ELF-1 (cell line): ENCODE results near the gene TMEM225B.
"Not testable (repeated sequence)": the region's sequence is repeated elsewhere in the genome, so short reads cannot be mapped to it uniquely, and the experiment has no call there.

ENCODE experiments used
- DNase-seq: peaks from one replicate; pipeline ENCODE4 v3.0.0-alpha.2; 2016; ENCODE audit warnings: low read depth, low spot score

The TMEM225B gene

DNA sequence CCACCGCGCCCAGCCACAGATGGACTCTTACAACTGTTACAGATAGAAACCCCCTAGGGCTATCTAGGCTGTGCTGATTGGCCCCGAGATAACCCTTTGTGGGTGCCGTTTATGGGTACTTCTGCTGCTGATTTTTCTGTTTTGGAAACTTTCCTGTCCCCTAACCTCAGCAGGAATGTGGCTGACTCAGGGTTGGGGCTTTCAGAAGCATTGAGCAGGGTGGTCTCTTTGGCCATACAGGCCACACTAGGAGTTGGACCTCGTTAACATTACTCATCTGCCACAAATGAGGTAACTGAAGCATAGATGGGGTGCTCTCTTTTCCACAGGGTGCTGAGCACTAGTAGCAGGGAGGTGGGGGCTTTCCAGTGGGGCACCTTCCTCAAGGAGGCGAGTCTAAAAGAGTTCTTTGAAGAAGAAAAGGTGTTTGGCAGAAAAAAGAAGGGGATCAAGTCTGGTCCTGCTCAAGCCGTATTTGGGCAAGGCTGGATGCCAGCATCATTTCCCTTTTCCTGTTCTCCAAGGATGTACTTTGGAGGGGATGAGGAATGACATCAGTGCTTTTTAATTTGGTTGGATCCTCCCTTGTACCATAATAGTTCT lies 25.1 kb downstream of the TMEM225B start:
- no peak for DNase-seq

DNA sequence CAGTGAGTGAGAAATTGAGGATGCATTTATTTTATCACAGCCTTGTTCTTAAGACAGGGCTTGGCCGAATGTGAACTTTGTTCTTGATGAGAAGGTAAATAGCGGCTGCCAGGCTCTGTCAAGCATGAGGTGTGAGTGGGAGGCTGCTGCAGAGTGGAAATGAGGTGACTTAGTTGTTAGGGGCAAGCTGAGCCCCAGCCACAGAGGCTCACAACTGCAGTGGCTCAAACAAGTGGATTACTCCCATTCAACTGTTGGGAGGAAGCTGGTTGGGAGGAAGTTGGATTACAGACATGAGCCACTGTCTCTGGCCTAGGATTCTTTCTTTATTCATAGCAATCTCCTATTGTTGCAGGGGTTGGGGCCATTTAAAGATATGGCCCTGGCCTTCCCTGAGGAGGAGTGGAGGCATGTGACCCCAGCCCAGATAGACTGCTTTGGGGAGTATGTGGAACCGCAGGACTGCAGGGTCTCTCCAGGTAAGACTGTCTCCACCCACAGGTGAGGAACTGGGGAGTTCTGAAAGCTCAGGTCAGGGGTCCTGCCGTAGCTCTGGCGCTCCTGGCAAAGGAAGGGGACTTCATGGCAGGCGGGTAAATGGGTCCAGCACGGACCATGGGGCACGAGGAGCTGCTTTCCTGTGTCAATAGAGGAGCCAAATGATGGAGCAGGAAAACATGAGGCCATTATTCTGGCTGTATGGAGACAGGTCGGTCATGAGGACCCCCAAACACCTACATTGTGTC lies 25.8 kb downstream of the TMEM225B start:
- no peak for DNase-seq

DNA sequence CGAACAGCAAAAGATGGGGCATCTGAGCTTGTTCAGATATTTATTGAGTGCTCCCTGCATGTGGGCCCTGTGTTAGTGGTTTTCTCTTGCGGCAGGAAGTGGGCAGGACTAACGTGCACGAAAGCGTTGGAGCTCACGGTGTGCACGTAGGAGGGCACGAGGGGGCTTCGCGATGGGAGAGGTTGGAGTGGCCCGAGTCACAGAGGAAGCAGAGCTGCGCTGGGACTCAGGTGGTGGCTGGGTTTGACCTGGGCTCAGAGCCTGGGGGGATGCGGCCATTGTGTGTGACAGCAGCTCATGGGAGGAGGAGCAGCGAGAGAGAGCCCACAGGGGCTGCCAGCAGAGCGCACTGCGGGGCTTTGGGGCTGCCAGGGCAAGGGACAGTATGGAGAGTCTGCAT lies 26.4 kb downstream of the TMEM225B start:
- no peak for DNase-seq

DNA sequence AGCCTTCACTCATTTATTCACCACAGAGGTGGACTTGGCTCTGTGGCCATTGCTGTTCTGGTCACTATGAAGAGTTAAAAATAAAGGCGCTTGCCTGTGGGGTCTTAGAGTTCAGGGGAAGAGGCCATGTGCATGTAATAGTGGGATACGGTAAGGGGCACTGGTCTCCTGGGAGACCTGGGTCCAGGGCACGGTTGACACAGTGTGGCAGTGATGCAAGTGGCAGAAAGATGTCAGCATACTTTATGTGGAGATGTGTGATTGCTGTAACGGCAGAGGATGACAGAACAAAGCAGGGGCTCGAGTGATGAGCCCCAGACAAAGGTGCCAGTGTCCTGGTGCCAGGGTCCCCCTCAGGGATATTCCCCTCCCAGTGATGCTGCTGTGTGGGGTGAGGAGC lies 27.3 kb downstream of the TMEM225B start:
- no peak for DNase-seq

DNA sequence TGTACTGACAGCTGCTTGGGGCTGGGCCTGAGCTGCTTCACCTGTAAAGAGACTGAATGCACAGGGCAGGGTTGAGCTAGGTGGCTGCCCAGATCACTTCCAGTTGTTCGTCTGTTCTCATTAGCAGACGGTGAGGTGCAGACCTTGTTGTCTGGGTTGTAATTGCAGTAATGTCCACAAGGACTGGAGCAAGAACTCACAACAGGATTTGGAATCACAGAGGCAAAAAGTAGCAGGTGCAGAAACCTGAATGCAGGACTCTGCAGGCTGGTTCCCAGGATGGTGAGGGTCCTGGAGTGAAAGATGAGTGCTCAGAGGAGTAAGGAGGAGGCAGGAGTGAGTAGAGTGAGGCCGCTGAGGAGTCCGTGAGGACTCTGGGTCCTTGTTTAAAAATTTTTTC lies 27.9 kb downstream of the TMEM225B start:
- DNase-seq, result no peak

DNA sequence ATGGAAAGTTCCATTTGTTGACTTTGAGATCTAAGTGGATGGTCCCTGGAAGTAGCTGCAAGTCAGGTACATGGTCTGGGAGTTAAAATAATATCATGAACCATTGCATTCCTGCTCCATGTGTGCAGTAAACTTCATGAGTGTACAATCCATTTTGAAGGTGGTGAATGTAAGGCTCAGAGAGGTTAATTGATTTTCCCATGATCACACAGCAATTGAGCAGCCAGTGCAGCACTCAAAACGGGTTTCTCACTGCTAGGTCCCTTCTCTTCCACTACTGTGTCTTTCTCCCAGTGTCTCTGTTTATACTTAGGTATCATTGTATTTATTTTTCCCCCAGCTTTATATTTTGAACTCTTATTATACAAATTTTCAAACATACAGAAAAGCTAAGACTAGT lies 28.6 kb downstream of the TMEM225B start:
- DNase-seq, result no peak

DNA sequence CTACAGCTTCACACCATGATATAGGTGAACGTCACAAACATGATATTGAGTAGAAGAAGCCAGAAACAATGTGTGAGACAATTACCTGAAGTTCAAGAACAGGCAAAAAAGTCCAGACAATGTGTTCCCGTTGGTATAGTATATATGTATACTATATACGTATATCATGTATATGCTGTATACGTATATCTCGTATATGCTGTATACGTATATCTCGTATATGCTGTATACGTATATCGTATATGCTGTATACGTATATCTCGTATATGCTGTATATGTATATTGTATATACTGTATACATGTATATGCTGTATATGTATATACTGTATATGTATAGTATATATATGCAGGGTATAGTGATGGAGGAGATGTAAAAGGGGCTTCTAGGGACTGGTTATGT lies 29.4 kb downstream of the TMEM225B start:
- DNase-seq, result no peak

DNA sequence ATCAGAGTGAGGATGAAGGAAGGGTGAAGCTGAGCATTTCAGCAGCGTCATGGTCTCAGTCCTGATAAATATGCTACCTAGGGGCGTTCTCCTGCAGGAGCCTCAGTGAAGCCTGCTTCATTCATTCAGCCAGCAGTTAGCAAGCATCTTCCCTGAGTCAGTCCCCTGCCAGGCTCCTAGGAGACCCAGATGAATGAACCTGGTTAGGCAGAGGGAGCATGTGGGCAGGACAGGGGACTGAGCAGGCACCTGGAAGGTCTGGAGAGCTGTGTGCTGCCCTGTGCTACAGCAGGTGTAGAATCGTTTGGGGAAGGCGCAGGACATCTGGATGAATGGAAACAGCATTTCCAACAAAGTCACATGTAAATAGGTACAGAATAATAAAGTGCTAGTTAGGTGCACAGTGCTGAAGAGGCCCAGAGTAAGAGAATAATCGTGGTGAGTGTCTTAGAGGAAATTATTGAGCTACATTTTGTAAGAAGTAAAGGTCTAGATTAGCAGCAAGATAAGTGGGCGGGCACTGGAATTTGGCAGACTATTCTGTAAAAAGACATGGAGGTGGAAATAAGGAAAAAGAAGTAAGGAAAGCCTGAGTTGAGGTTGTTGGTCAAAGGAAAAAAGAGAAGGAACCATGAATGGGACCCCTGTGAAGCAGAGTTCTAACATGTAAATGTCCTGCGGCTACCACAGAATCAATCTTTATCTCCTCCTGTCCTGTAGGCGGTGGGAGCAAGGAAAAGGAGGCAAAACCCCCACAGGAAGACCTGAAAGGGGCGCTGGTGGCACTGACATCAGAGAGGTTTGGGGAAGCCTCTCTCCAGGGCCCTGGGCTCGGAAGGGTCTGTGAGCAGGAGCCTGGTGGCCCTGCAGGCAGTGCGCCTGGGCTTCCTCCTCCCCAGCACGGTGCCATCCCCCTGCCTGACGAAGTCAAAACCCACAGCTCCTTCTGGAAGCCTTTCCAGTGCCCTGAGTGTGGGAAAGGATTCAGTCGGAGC lies 30.7 kb downstream of the TMEM225B start:
- peak; percentile 32 for DNase-seq

DNA sequence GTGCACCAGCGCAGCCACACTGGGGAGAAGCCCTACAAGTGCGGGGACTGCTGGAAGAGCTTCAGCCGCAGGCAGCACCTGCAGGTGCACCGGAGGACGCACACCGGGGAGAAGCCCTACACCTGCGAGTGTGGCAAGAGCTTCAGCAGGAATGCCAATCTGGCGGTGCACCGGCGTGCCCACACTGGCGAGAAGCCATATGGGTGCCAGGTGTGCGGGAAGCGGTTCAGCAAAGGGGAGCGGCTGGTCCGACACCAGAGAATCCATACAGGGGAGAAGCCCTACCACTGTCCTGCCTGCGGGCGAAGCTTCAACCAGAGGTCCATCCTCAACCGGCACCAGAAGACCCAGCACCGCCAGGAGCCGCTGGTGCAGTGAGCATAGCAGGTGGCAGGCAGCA lies 31.6 kb downstream of the TMEM225B start:
- DNase-seq, result no peak

DNA sequence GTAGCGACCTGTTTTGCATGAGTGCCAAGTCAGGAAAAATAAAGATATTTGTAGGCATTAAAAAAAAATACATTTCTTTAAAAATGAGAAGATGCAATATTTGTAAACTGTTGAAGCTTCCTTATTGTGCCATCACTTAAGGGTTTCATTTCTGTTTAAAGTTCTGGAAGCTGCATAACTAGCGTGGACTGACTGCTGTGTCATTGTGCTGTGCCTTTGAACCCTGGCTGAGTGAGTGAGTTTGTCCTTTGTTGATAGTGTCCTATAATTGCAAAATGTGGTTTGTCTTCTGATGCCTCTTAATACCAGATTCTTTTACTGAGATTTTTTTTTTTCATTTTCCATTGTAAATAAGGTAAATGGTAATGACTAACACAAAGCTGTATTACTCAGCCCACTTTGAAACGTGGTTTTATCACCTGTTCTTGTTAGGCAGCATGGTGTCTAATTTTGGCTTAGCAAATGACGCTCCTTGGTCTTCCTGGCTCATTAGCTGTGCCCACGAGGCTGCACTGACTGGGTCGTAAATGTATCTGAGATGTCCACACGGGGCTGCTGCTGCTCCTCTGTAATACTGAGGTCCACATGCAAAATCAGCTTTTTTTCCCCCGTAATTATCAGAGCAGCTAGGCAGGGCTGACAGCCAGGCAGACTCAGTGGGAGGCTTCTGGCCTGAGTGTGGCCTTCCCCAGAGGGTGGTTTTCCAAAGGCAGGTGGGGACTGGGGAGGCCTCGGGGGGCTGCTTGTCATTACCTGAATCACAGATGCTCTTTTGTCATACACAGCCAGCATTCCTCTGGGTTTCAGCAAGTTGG lies 33.4 kb downstream of the TMEM225B start:
- DNase-seq, result peak; percentile 79

DNA sequence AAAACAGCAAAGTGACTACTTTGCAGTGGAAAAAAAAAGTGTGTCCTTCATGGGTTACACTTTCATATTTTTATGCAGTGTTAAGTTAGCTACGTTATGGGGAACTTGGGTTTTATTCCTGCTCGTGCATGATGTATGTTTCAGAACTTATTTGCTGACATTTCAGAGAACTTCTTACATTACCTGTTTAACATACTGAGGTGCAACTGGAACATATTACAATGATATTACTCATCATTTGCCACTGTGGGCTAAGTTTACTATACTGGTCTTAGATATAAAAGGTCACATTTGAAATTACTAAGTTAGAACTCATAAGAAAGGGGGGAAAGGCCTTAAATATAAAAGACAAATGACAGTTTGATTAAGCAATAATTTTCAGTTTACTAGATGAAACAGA lies 39.3 kb downstream of the TMEM225B start:
- not testable (repeated sequence) for DNase-seq

DNA sequence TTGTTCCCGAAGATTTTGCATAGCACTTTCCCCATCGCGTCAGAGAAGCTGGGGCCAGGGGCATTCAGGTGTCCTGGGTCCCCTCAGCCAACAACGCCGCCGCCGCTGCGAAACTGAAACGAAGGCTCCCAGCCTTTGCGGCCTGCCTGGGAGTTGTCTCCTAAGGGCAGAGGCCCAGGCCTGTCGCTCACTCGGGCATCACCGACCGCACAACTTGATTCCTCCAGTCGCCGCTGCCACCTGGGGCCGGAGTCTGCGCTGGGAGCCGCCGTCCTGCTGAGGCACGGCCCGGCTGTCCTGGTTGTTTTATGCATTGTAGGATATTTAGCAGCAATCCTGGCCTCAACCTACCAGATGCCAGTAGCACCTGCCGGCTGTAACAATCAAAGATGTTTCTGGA lies 40.7 kb downstream of the TMEM225B start:
- DNase-seq, result no peak

DNA sequence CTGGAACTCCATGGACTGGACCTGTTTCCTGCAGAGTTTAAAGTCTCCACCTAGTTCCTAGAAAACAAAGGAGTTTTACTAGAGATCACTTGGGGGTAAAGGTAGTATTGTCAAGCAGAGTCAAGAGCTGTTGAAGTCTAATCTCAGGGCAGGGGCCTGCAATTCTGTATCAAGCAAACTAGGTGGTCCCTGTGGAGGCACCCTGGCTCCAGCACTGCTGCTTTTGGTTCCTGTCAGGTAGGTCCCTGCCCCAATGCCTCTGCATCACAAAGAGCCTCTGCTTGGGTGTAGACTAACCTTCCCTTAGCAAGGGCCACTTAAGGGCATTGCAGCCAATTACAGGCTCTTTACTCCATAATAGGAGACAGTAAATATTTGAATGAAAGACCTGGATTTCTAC lies 41.2 kb downstream of the TMEM225B start:
- DNase-seq, result peak; percentile 40

DNA sequence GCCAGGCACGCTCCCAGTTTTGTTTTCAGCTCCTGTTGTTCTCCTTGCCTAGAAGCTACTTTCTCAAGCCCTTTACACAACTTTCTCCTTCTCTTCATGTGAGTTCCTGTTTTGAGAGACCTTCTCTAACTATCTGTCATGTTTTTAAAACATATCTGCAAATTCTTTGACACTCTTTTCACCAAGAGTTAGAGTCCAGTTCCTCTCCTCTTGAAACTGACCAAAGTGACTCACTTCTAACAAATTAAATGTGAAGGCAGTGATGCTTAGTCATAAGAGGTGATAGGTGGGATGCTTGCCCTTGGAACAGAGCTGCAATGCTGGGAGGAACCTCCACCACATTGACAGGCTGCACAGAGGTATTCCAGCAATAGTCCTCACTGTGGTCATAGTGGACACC lies 44.0 kb downstream of the TMEM225B start:
- no peak for DNase-seq

DNA sequence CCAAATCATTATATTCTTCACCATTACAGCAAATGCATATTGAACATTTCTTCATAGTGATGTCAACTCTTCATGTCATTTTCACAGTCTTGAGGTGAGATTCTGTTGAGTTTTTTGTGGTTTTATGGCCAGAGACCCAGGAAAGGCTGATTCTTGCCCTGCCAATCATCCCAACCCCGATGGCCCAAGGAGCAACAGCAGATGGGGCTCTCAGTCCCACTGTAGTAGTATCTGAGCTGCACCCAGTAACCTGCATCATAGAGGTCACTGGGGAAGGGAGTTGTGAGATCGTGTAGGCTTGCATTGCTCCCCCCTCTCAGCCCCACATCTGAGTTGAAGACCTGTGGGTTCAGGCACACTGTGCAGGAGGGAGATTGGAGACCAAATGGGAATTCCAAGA lies 45.4 kb downstream of the TMEM225B start:
- DNase-seq, result no peak

DNA sequence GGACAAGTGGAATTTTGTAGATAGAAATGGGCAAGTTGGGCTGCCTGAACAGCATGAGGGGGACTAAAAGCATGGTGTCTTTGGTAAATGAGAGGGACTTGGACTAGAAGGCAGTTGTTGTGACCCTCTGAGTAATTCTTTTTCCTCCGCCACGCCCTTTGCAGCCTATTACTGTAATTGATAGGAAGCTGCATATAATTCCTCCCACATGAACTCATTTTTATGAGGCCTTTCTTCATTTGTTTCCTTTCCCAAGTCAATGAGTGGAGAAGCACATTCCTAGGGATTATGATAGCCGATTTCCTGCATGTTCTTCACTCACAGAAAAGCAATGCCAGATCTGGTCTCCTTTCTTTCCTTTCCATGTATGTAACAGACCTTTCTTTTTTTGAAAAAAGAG lies 46.4 kb downstream of the TMEM225B start:
- DNase-seq, result no peak

DNA sequence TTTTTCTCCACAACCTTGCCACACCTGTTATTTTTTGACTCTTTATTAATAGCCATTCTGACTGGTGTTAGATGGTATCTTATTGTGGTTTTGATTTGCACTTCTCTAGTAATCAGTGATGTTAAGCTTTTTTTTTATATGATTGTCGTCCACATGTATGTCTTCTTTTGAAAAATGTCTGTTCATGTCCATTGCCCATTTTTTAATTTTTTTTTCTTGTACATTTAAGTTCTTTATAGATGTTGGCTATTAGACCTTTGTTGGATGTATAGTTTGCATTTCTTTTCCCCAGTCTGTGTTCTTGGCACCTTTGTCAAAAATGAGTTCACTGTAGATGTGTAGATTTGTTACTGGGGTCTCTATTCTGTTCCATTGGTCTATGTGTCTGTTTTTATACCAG lies 47.5 kb downstream of the TMEM225B start:
- DNase-seq, result no peak

DNA sequence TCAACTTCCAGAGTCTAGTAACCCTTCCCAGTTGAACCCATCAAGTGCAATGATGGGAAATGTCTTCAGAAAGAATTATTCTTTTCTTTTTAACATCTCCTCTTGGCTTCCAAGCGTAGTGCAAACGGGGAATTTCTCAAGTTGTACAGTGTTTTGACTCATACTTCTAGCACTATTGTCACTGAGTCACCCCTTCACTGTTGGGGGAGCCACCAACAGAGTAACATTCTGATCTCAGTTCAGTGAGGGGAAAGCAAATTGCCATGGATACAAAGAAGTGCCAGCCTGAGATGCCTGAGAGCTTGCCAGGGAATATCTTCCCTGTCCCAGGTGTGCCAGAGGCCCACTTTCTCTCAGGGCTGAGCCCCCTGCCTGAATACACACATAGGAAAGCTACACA lies 50.8 kb downstream of the TMEM225B start:
- no peak for DNase-seq

DNA sequence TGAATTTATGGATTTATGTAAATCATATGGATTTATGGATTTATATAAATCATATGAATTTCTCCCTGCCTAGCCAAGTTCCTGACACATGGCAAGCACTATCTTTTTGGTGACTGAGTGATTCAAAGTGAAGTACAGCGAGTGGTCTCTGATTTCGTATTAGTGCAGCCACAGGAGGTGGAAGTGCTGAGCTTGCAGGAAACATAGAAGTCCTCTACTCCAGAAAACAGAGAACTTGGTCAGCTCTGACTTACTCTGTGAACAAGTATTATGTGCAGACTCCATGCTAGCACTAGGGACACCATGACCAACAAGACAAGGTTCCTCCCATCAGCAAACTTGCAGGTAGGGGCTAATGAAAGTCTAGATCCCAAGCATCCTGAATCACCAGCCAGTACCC lies 53.2 kb downstream of the TMEM225B start:
- no peak for DNase-seq

DNA sequence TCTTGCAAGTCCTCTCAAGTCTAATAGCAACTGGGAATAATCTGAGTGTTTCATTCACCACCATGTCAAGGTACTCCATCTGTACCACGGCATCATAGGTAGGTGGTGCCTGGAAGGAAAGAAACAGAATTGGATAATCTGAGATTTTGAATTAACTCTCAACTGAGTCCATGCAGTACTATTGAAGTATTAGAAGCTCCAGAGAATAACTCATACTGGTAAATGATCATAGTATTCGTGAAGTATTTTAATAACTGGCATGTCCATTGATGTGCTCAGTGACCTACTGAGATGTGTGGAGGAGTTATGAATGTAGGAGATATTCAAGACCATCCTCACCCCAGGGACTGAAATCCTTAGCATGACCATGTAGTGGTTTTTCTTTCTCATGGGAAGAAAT lies 54.6 kb downstream of the TMEM225B start:
- no peak for DNase-seq

DNA sequence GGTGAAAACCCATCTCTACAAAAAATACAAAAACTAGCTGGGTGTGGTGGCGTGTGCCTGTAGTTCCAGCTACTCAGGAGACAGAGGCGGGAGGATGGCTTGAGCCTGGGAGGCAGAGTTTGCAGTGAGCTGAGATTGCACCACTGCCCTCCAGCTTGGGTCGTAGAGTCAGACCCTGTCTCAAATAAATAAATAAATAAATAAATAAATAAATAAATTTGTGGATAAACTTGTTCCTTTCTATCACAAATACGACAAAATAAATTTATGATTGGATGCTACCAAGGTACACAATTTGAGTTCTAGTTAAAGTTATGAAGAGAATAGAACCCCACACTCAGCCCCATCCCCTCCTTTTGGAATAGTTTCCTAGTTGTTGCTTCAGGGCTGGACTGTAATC lies 55.2 kb downstream of the TMEM225B start:
- not testable (repeated sequence) for DNase-seq

DNA sequence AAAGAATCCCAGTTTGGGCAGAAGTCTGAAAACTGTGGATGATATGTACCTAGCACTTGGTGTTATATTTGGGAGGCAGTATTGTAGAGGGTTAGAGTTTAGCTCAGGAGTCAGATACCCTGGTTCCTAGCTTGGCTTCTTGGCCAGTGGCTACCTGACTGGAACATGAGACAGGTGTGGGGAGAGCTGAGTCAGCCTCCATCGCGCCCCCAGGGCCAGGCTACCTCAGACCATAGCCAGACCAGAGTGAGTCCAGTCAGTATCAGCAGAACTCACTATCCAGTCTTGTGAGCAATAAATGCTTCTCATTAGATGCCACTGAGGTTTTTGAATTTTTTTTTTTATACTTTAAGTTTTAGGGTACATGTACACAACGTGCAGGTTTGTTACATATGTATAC lies 55.7 kb downstream of the TMEM225B start:
- DNase-seq, result peak; percentile 47
